Esophagus (tissue), 2 donors: ENCODE results near the gene ALDOC. TPM values are rescaled to one million over a fixed set of nuclear protein-coding genes. Genes with fewer than 3 reads are reported as not detected.

Experiments
- H3K27ac ChIP-seq, 2 donors: one replicate each; pipeline ENCODE4 v1.5.1; 2013; ENCODE audit warnings: low read depth in 2 of 2, mild to moderate bottlenecking in 2 of 2, inconsistent platforms in 1 of 2, low read length in 1 of 2, moderate library complexity in 1 of 2
- H3K27me3 ChIP-seq, 2 donors: one replicate each; pipeline ENCODE4 v1.6.1; 2013; ENCODE audit warnings: low read length in 2 of 2, control low read depth in 1 of 2, mild to moderate bottlenecking in 1 of 2; ENCODE audit not compliant: insufficient read depth in 2 of 2, control insufficient read depth in 1 of 2
- H3K36me3 ChIP-seq, 2 donors: one replicate each; pipeline ENCODE4 v1.6.1; 2013; ENCODE audit warnings: low read length in 1 of 2; ENCODE audit not compliant: control insufficient read depth in 2 of 2, insufficient read depth in 2 of 2
- H3K4me1 ChIP-seq, 2 donors: one replicate each; pipeline ENCODE4 v1.6.1; 2013; ENCODE audit warnings: low read length in 1 of 2; ENCODE audit not compliant: control insufficient read depth in 2 of 2, insufficient read depth in 2 of 2
- H3K4me3 ChIP-seq, 2 donors: one replicate each; pipeline ENCODE4 v1.5.1; 2013; ENCODE audit warnings: low read length in 2 of 2, mild to moderate bottlenecking in 2 of 2, low read depth in 1 of 2, moderate library complexity in 1 of 2
- H3K9me3 ChIP-seq, 2 donors: one replicate each; pipeline ENCODE4 v1.6.1; 2013; ENCODE audit warnings: mild to moderate bottlenecking in 2 of 2, low read depth in 1 of 2, low read length in 1 of 2, moderate library complexity in 1 of 2; ENCODE audit not compliant: control insufficient read depth in 2 of 2, insufficient read depth in 1 of 2
- WGBS, 2 donors: extraction: QIAGEN DNeasy Blood & Tissue Kit; methylation state at CpG; one replicate each; pipeline ENCODE4 v1.1.7; 2013; 5-methylcytosine and 5-hydroxymethylcytosine counted together
- polyA plus RNA-seq, 2 donors: library from polyadenylated mRNA; stranded (reverse); fragments of 200-250 nt; gene quantifications; one replicate each; pipeline ENCODE4 v1.2.3, GENCODE V29; 2013
- donor health status: healthy with polysubstance abuse.
- donor health status: Bipolar disorder and iron deficiency.

The ALDOC gene
- polyA plus RNA-seq, 2 donors: 21.3 to 24.0 TPM

DNA sequence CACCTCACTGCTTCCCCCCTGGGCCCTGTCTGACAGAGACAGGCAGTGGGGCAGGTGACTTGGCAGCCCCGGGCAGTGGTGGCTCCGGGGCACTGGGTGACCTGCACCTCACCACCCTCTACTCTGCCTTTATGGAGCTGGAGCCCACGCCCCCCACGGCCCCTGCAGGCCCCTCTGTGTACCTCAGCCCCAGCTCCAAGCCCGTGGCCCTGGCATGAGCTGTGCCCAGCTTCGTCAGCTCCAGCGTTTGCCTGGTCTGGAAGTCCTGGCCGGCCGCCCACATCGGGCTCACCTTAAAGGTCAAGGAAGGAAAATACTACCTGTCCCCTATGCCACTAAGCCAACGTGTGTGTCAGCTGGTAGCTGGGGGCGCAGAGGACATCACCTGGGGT lies 39.5 kb downstream of the ALDOC start:
- Histone ChIP-seq H3K27me3 (no peaks in the 10 kb centered on the region), H3K9me3 (no peaks in the 10 kb centered on the region), H3K4me3 (no peak overlapping the region), H3K4me1 (peaks cover 0 to 22% of the 10 kb centered on the region in 2 donors), H3K27ac (no peak overlapping the region), H3K36me3 (peaks cover 0 to 3% of the 10 kb centered on the region in 2 donors)
- 66 to 76% methylated on average over 12 of the region's 12 CpGs for WGBS, 2 donors

DNA sequence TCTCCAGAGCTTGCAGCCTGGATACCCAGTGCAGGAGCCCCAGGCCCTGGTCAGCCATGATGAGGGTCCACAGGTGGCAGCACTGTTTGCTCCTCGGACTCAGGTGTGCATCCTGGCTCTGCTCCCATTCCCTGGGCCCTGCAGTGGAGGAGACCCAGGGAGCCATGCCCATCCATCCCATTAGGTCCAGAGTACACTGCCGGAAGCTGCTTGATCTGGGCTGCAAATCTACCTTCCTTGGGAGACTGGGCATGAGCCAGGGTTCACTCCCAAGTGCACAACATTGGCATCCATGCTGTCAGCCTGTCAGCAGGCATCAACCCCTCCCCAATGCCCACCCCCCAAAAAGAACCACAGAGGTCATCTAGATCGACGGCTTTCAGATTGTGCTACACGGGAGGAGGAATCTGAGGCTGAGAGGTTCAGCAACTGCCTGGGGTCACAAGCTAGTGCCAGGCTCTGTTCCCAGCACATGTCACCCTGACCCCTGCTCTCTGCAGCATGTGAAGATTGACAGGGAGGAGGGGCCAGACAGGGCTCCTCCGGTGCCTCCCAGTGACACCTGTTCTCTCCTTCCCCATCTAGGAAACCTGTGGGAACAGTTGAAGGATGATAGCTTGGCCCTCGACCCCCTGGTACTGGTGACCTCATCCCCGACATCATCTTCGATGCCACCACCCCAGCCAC lies 40.0 kb downstream of the ALDOC start:
- Histone ChIP-seq H3K4me3 (no peak overlapping the region), H3K27me3 (no peaks in the 10 kb centered on the region), H3K9me3 (no peaks in the 10 kb centered on the region), H3K4me1 (peaks cover 0 to 24% of the 10 kb centered on the region in 2 donors), H3K36me3 (peaks cover 0 to 3% of the 10 kb centered on the region in 2 donors), H3K27ac (no peak overlapping the region)
- WGBS, 2 donors: 52 to 70% methylated on average over 9 of the region's 9 CpGs

DNA sequence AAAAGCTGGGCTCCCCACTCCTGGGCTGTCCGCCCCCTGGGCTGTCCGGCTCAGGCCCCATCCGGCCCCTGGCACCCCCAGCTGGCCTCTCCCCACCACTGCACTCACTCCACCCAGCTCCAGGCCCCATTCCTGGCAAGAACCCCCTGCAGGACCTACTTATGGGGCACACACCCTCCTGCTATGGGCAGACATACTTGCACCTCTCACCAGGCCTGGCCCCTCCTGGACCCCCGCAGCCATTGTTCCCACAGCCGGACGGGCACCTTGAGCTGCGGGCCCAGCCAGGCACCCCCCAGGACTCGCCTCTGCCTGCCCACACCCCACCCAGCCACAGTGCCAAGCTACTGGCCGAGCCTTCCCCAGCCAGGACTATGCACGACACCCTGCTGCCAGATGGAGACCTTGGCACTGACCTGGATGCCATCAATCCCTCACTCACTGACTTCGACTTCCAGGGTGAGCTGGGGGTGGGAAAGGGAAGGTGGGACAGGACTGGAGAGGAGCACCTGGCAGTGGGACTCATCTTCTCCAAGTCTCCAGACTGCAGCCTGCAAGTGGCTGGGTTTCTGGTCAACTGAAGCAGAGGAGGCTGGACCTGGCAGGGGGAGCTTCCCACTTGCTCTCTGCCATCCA lies 41.8 kb downstream of the ALDOC start:
- Histone ChIP-seq H3K36me3 (peaks cover 0 to 4% of the 10 kb centered on the region in 2 donors), H3K27ac (no peak overlapping the region), H3K27me3 (no peaks in the 10 kb centered on the region), H3K4me1 (peaks cover 0 to 24% of the 10 kb centered on the region in 2 donors), H3K9me3 (no peaks in the 10 kb centered on the region), H3K4me3 (no peak overlapping the region)
- WGBS, 2 donors: 73 to 82% methylated on average over 11 of the region's 11 CpGs

DNA sequence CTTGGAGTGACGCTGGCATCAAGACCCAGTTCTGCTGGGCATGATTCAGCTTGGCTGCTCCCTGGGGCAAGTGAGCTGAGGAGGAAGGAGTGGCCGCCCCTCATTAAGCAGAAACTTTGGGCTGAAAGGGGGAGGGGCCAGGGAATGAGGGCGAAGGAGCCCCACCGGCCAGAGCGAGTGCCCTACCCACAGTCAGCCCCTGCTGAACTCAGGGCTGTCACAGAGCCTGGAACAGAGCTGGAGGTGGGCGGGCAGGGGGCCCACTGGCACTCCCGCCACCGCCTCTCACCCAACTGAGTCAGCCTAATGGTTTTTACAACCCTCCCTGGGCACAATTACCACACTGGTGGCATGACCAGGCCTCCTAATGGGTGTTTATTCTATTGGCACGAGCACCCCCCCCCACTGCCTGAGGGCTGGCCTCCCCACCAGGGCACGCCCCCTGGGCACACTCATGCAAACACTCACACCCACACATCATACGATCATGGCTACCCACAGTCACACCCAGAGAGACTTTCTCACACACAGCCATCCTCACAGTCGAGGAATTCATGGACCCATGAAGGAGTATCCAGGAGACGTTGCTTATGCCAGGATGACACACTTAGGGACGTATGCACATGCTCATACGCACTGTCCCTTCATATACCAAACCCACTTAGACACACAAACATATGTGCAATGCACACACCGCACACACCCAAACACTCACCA lies 43.4 kb downstream of the ALDOC start:
- 49 to 59% methylated on average over 16 of the region's 16 CpGs for WGBS, 2 donors
- Histone ChIP-seq H3K36me3 (peaks cover 0 to 4% of the 10 kb centered on the region in 2 donors), H3K4me1 (peaks cover 0 to 34% of the 10 kb centered on the region in 2 donors), H3K4me3 (peak overlapping the region in 1 of 2 donors; percentile 5), H3K27ac (peak overlapping the region; percentile 67 to 85), H3K27me3 (no peaks in the 10 kb centered on the region), H3K9me3 (no peaks in the 10 kb centered on the region)

DNA sequence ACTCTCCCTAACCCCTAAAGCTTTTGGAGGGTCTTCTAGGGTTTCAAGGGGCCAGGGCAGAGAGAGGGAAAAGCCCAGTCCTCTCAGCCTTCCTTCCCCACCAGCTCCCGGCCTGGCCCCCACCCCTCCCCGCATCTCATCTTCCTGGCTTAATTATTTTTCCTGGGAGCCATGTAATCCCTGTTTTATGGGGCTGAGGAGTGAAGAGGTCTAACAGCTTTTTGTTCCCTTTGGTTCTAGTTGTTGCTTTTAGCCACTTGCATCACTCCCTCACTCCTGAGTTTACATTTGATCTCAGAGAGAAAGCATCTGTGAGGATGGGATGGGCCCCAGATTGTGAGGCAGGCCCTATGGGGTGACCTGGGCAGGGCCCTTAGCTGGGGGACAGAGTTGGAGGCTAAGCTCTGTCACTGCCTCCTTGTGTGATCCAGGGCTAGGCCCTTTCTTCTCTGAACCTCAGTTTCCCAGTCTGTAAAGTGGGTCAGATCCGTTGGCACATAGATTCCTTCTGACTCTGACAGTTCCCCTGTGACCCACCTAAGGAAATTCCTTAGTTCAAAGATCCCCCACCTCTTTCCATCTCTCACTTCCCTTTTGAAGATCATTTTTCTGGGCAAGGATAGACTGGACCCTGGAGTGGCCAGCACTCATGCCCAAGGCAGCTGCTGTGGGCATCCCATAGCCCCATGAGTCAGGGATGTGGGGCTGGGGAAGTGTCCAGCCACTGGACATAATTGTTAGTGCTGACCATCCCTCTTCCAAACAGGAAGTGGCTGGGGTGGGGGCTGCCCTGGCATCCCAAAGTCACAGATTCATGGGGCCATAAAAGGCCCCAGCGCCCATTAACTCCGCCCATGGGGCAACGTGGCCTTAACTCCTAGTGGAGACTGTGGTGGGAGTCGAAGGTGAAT lies 44.4 kb downstream of the ALDOC start:
- Histone ChIP-seq H3K27ac (peak overlapping the region; percentile 67 to 85), H3K27me3 (no peaks in the 10 kb centered on the region), H3K4me1 (peaks cover 0 to 40% of the 10 kb centered on the region in 2 donors), H3K4me3 (no peak overlapping the region), H3K36me3 (peaks cover 0 to 4% of the 10 kb centered on the region in 2 donors), H3K9me3 (no peaks in the 10 kb centered on the region)
- 65% methylated on average over 7 of the region's 7 CpGs for WGBS, 2 donors

DNA sequence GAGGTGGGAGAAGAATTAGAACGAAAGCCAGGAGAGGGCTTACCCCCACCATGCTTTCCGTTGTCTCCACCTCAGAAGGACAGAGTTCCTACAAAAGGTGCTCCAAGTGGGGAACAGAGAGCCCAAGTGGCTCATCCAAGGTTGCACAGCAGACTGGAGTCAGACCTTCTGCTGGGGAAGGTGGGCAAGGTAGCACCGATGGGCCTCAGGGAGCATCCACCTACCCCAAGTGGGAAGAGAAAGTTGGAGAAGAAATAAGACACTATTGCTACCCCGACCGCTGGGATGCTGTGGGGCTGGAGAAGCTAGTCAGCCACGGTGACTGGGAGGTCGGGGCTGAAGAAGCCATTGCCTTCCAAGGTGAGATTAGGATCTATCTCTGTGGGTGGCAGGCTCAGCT lies 45.8 kb downstream of the ALDOC start:
- no peaks in the 10 kb centered on the region for H3K27me3 ChIP-seq
- no peak overlapping the region for H3K4me3 ChIP-seq
- peaks cover 5 to 52% of the 10 kb centered on the region in 2 donors for H3K4me1 ChIP-seq
- H3K36me3 ChIP-seq: peaks cover 0 to 4% of the 10 kb centered on the region in 2 donors
- H3K9me3 ChIP-seq: no peaks in the 10 kb centered on the region
- WGBS, 2 donors: 69 to 72% methylated on average over 7 of the region's 7 CpGs
- H3K27ac ChIP-seq: no peak overlapping the region

DNA sequence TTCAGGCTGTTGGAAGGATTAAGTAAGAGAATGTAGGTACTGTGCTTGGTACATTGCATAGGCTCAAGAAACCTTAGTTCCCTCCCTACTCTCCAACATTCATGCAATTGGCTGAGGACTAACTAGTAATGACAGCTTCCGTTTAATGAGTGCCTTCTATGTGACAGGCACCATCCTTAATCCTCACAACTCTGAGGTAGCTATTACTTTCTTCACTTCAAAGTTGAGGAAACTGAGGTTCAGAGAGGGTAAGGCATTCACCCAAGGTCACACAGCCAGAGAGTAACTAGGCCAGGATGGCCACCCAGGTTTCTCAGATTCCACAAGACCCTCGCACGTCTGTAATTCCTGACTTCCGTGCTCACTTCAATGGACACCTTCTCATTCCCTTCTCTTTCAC lies 46.4 kb downstream of the ALDOC start:
- H3K4me3 ChIP-seq: no peak overlapping the region
- H3K9me3 ChIP-seq: no peaks in the 10 kb centered on the region
- peaks cover 0 to 4% of the 10 kb centered on the region in 2 donors for H3K36me3 ChIP-seq
- WGBS, 2 donors: 86 to 90% methylated on average over 4 of the region's 4 CpGs
- no peak overlapping the region for H3K27ac ChIP-seq
- H3K27me3 ChIP-seq: no peaks in the 10 kb centered on the region
- H3K4me1 ChIP-seq: peaks cover 5 to 58% of the 10 kb centered on the region in 2 donors

DNA sequence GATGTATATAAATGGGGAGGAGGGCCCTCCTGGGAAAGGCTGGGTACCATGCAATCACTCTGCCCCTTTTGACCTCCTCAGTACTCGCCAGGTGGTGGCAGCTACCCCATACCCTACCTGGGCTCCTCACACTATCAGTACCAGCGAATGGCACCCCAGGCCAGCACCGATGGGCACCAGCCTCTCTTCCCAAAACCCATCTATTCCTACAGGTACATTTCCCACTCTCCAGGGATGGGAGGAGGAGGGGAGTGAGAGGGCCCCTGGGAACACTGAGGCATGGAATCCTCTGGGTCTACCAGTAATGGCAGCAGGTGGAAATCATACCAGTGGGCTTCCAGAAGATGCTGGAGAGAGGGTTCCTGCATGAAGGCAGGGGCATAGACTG lies 47.7 kb downstream of the ALDOC start:
- Histone ChIP-seq H3K4me3 (no peak overlapping the region), H3K27me3 (no peaks in the 10 kb centered on the region), H3K9me3 (no peaks in the 10 kb centered on the region), H3K27ac (peak overlapping the region; percentile 76 to 95), H3K4me1 (peaks cover 8 to 58% of the 10 kb centered on the region in 2 donors), H3K36me3 (peaks cover 0 to 2% of the 10 kb centered on the region in 2 donors)
- WGBS, 2 donors: 86 to 89% methylated on average over 3 of the region's 3 CpGs
